SK-N-SH (cell line): ENCODE data around the gene PRTFDC1.

ENCODE experiments used
- CTCF ChIP-seq: fragments of 200-600 bp; sonication (generic); IDR thresholded peaks from 2 replicates; pipeline ENCODE4 v1.6.1; 2017; ENCODE audit warnings: antibody characterized with exemption, mild to moderate bottlenecking, moderate library complexity
- EP300 ChIP-seq, 2 experiments: IDR thresholded peaks; 2 replicates each; pipeline versions ENCODE4 v1.4.0 to v1.6.1; 2012; ENCODE audit warnings: borderline replicate concordance in 1 of 2, low read depth in 1 of 2, low read length in 1 of 2
- EZH2phosphoT487 ChIP-seq: fragments of 200-600 bp; sonication (generic); IDR thresholded peaks from 2 replicates; pipeline ENCODE4 v1.6.1; 2017; ENCODE audit warnings: low read depth, mixed run types, mild to moderate bottlenecking, antibody characterized with exemption, moderate library complexity, borderline replicate concordance
- JUND ChIP-seq: IDR thresholded peaks from 2 replicates; pipeline ENCODE4 v1.4.0; 2012
- RFX5 ChIP-seq: IDR thresholded peaks from 2 replicates; pipeline ENCODE4 v1.6.1; 2012; ENCODE audit warnings: mild to moderate bottlenecking, improper control_type of control experiment, low read length
- SIN3A ChIP-seq: IDR thresholded peaks from 2 replicates; pipeline ENCODE4 v1.6.1; 2012; ENCODE audit warnings: low read depth, mild to moderate bottlenecking, low read length, moderate library complexity, borderline replicate concordance
- SMC3 ChIP-seq: IDR thresholded peaks from 2 replicates; pipeline ENCODE4 v1.6.1; 2012; ENCODE audit warnings: low read depth, low read length, improper control_type of control experiment

- TF ChIP-seq CTCF (no peak), EZH2phosphoT487 (no peak), SIN3A (no peak), EP300 (IDR thresholded peaks at IDR 0.05; ENCODE audit: borderline replicate concordance in 1 of 2, low read depth in 1 of 2, low read length in 1 of 2) (no peak), SMC3 (no peak), JUND (no peak), RFX5 (no peak)
Observed at GRCh38 chr10:24842856-24843255, 109.5 kb downstream of the PRTFDC1 start.
